HepG2 (cell line): ENCODE measurements around the gene XCR1. TPM values are rescaled to one million over a fixed set of nuclear protein-coding genes. Genes with fewer than 3 reads are reported as not detected.

ENCODE experiments used
- ATAC-seq: fragments of 200-7000 bp; cut with Tn5 transposase; 3 replicates; pipeline ENCODE4 v1.9.1; 2020; ENCODE audit warnings: mild to moderate bottlenecking, moderate library complexity
- BruUV-seq: library from RNA; stranded (reverse); fragments of 400-500 nt; replicated peaks from 2 replicates; lab custom pipeline; 2021; lab: Mats Ljungman, UMichigan
- CTCF ChIA-PET: fragments of 300-600 bp; formaldehyde crosslinking; extraction: SDS; loops from one replicate; lab custom pipeline; 2021; ENCODE audit warnings: low total read pairs, inconsistent platforms, low intra/inter-chr PET ratio; lab: Yijun Ruan, JAX
- POLR2A ChIA-PET: fragments of 350-600 bp; sonication (Branson Sonifier 250); formaldehyde crosslinking; loops from one replicate; lab custom pipeline; 2020; ENCODE audit warnings: antibody characterized with exemption, inconsistent platforms; lab: Yijun Ruan, JAX
- DNase-seq: peaks from one replicate; pipeline ENCODE4 v3.0.0-alpha.2; 2015; ENCODE audit warnings: low spot score
- FAIRE-seq: peaks from 3 replicates; lab custom pipeline; 2011; peaks lifted over from hg19 to GRCh38; lab: Jason Lieb, UNC
- H2AFZ ChIP-seq: one replicate; pipeline ENCODE4 v1.6.1; 2011; ENCODE audit warnings: low read length, inconsistent platforms
- H3K27ac ChIP-seq: fragments of 300-600 bp; 3 replicates; pipeline ENCODE4 v1.8.0; 2011; ENCODE audit warnings: mixed run types, mild to moderate bottlenecking, mixed read lengths, low read length, inconsistent platforms; ENCODE audit not compliant: insufficient read depth; ENCODE audit errors: extremely low read length
- H3K27me3 ChIP-seq, 2 experiments: fragments of 200-600 bp in 1 of 2; 2 replicates in 1 of 2; 3 replicates in 1 of 2; pipeline versions ENCODE4 v1.6.0 to v1.8.0; 2011; ENCODE audit warnings: low read length in 2 of 2, mild to moderate bottlenecking in 2 of 2, moderate library complexity in 2 of 2, inconsistent platforms in 1 of 2; ENCODE audit not compliant: insufficient read depth in 2 of 2, control insufficient read depth in 1 of 2
- H3K36me3 ChIP-seq, 2 experiments: fragments of 200-600 bp in 1 of 2; replicated peaks in 1 of 2; 2 replicates in 1 of 2; 3 replicates in 1 of 2; pipeline versions ENCODE4 v1.5.1 to v1.8.0; 2011; ENCODE audit warnings: low read length in 2 of 2, inconsistent platforms in 1 of 2; ENCODE audit not compliant: insufficient read depth in 2 of 2, control insufficient read depth in 1 of 2
- H3K4me1 ChIP-seq: 2 replicates; pipeline ENCODE4 v1.5.1; 2012; ENCODE audit warnings: low read length, inconsistent platforms; ENCODE audit not compliant: insufficient read depth
- H3K4me2 ChIP-seq: 2 replicates; pipeline ENCODE4 v1.6.0; 2011; ENCODE audit warnings: low read depth, low read length, inconsistent platforms
- H3K4me3 ChIP-seq, 3 experiments: fragments of 200-600 bp in 1 of 3; sonication (generic), shearing (Covaris generic) in 1 of 3; replicated peaks in 1 of 3; 2 replicates each; pipeline ENCODE4 v1.5.1; 2011 to 2016; ENCODE audit warnings: low read length in 3 of 3, inconsistent platforms in 2 of 3, low read depth in 2 of 3, mild to moderate bottlenecking in 2 of 3, control low read depth in 1 of 3, mixed read lengths in 1 of 3; ENCODE audit not compliant: insufficient read depth in 1 of 3
- H3K79me2 ChIP-seq: one replicate; pipeline ENCODE4 v1.6.1; 2011; ENCODE audit warnings: low read length, inconsistent platforms; ENCODE audit not compliant: insufficient read depth
- H3K9ac ChIP-seq: 2 replicates; pipeline ENCODE4 v1.6.0; 2011; ENCODE audit warnings: mild to moderate bottlenecking, low read depth, low read length, inconsistent platforms; ENCODE audit not compliant: insufficient read depth
- H3K9me3 ChIP-seq: 2 replicates; pipeline ENCODE4 v1.5.1; 2012; ENCODE audit warnings: mild to moderate bottlenecking, low read length
- H4K20me1 ChIP-seq: 2 replicates; pipeline ENCODE4 v1.6.0; 2011; ENCODE audit warnings: inconsistent platforms, mild to moderate bottlenecking, low read length, moderate library complexity; ENCODE audit not compliant: insufficient read depth
- HNRNPL ChIP-seq: fragments of 200-400 bp; formaldehyde crosslinking; IDR thresholded peaks from 2 replicates; pipeline ENCODE4 v1.6.1; 2017; ENCODE audit warnings: mild to moderate bottlenecking, low read depth, low read length
- IKZF4 ChIP-seq: sonication (generic); formaldehyde crosslinking; IDR thresholded peaks from 2 replicates; pipeline ENCODE4 v1.5.1; 2020; ENCODE audit warnings: borderline replicate concordance, mild to moderate bottlenecking, low read depth, missing genetic modification reagents; ENCODE audit errors: not compliant biosample characterization
- ISX ChIP-seq: sonication (generic); formaldehyde crosslinking; conservative IDR thresholded peaks from 2 replicates; pipeline ENCODE4 v1.5.0; 2020; ENCODE audit warnings: missing genetic modification reagents
- KAT7 ChIP-seq: IDR thresholded peaks from 2 replicates; pipeline ENCODE4 v1.6.1; 2018; ENCODE audit warnings: borderline replicate concordance, missing compliant biosample characterization
- SATB2 ChIP-seq: sonication (generic); formaldehyde crosslinking; IDR thresholded peaks from 2 replicates; pipeline ENCODE4 v1.5.0; 2020; ENCODE audit warnings: missing genetic modification reagents
- SMAD3 ChIP-seq: sonication (generic); formaldehyde crosslinking; IDR thresholded peaks from 2 replicates; pipeline ENCODE4 v1.4.0; 2020; ENCODE audit warnings: missing genetic modification reagents
- XRCC5 ChIP-seq: fragments of 200-400 bp; formaldehyde crosslinking; optimal IDR thresholded peaks from 2 replicates; pipeline ENCODE3; 2017; ENCODE audit warnings: mild to moderate bottlenecking, low read length
- WGBS: methylation state at CpG from one replicate; pipeline ENCODE4 v1.1.6; 2017; ENCODE audit warnings: low lambda C conversion rate; 5-methylcytosine and 5-hydroxymethylcytosine counted together
- in situ Hi-C: cut with HindIII; loops from 2 replicates; pipeline ENCODE4 v1.10.0; 2017; ENCODE audit warnings: low pct_unique_long_range_greater_than_20kb; ENCODE audit not compliant: extremely low pct_ligation_motif_present
- intact Hi-C: fragments of 100-400 bp; cut with micrococcal nuclease; formaldehyde crosslinking; loops from one replicate; pipeline ENCODE4 v1.10.0; 2022; ENCODE audit not compliant: unreplicated experiment
- polyA plus RNA-seq, 8 experiments: library from polyadenylated mRNA; depleted of rRNA in 3 of 8; stranded (reverse) in 7 of 8; unstranded in 1 of 8; fragments of >200 nt; fragmentation: Illumina TruSeq in 4 of 8; extraction: Trizol in 4 of 8; gene quantifications; 2 replicates each; pipeline versions ENCODE4 v1.2.1 to v1.2.3, GENCODE V29; 2011 to 2016; ENCODE audit warnings: low read depth in 4 of 8, missing spikeins in 1 of 8, mixed read lengths in 1 of 8; ENCODE audit not compliant: insufficient read depth in 1 of 8
- total RNA-seq, 5 experiments: library from RNA; depleted of rRNA; stranded (reverse); fragments of >200 nt; fragmentation: Illumina TruSeq; extraction: Trizol; gene quantifications; 2 replicates each; pipeline ENCODE4 v1.2.3, GENCODE V29; 2016; ENCODE audit warnings: low read depth in 1 of 5
- TF ChIP-seq, protein P1 (sequence below): sonication (generic); formaldehyde crosslinking; IDR thresholded peaks from 2 replicates; pipeline ENCODE4 v1.4.0; 2020; ENCODE audit warnings: missing genetic modification reagents
- TF ChIP-seq, protein P2 (sequence below): sonication (generic); formaldehyde crosslinking; IDR thresholded peaks from 2 replicates; pipeline ENCODE4 v1.4.0; 2020; ENCODE audit warnings: missing genetic modification reagents, borderline replicate concordance
- TF ChIP-seq, protein P3 (sequence below): sonication (generic); formaldehyde crosslinking; IDR thresholded peaks from 2 replicates; pipeline ENCODE4 v1.5.0; 2020; ENCODE audit warnings: mild to moderate bottlenecking, missing genetic modification reagents, borderline replicate concordance

Gene XCR1
- total and polyA plus RNA-seq, 2 of the 13 experiments (the other 11 are each of a cell fraction or from before 2014, with no cell fraction given), result not detected

DNA sequence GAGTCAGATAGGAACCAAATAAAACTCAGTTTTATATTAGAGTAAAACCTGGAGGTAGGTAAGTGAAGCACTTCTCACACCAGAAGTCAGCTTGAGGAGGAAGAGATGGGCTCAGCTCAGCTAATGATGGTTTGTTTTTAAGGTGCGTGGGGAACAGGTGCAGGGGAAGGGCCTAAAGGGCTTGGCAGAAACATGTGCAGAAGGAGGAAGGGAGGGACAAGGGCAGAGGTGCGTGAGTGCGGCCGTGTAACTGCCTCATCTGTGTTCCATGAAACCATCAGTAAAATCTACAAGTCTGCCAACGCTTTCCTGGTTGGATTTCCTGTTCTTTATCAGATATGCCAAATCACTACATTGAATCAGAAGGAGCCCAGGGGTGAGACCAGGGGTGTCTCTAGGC is 51.6 kb downstream of the XCR1 start (continued):
- TF ChIP-seq, protein P1, sequence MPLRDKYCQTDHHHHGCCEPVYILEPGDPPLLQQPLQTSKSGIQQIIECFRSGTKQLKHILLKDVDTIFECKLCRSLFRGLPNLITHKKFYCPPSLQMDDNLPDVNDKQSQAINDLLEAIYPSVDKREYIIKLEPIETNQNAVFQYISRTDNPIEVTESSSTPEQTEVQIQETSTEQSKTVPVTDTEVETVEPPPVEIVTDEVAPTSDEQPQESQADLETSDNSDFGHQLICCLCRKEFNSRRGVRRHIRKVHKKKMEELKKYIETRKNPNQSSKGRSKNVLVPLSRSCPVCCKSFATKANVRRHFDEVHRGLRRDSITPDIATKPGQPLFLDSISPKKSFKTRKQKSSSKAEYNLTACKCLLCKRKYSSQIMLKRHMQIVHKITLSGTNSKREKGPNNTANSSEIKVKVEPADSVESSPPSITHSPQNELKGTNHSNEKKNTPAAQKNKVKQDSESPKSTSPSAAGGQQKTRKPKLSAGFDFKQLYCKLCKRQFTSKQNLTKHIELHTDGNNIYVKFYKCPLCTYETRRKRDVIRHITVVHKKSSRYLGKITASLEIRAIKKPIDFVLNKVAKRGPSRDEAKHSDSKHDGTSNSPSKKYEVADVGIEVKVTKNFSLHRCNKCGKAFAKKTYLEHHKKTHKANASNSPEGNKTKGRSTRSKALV (CRISPR knock-in tag), result no peak

GRCh38 chr3:45974686-45975085 is 52.6 kb downstream of the XCR1 start:
- H3K4me1 ChIP-seq, result no peaks in the 10 kb centered on the region
- no peaks in the 10 kb centered on the region for H4K20me1 ChIP-seq
- CTCF ChIA-PET, result no interaction called here
- POLR2A ChIA-PET, result no interaction called here
- DNase-seq (no peak), ATAC-seq (no peak), FAIRE-seq (no peak)
- H3K4me2 ChIP-seq, result no peak overlapping the region
- no peak overlapping the region for H3K27ac ChIP-seq
- peaks cover 7 to 64% of the 10 kb centered on the region in 2 experiments for H3K36me3 ChIP-seq
- in situ Hi-C loops, result no loop called here
- no peak overlapping the region for H3K9ac ChIP-seq
- no TSS peak for BruUV-seq
- H3K27me3 ChIP-seq, result no peaks in the 10 kb centered on the region
- H3K4me3 ChIP-seq, result no peak overlapping the region
- intact Hi-C loops, result no loop called here
- WGBS, result 83% methylated on average over 4 of the region's 4 CpGs
- no peak overlapping the region for H2AFZ ChIP-seq
- no peaks in the 10 kb centered on the region for H3K9me3 ChIP-seq
- H3K79me2 ChIP-seq, result no peaks in the 10 kb centered on the region
- TF ChIP-seq KAT7 (CRISPR knock-in tag), result no peak
- TF ChIP-seq, protein P2, sequence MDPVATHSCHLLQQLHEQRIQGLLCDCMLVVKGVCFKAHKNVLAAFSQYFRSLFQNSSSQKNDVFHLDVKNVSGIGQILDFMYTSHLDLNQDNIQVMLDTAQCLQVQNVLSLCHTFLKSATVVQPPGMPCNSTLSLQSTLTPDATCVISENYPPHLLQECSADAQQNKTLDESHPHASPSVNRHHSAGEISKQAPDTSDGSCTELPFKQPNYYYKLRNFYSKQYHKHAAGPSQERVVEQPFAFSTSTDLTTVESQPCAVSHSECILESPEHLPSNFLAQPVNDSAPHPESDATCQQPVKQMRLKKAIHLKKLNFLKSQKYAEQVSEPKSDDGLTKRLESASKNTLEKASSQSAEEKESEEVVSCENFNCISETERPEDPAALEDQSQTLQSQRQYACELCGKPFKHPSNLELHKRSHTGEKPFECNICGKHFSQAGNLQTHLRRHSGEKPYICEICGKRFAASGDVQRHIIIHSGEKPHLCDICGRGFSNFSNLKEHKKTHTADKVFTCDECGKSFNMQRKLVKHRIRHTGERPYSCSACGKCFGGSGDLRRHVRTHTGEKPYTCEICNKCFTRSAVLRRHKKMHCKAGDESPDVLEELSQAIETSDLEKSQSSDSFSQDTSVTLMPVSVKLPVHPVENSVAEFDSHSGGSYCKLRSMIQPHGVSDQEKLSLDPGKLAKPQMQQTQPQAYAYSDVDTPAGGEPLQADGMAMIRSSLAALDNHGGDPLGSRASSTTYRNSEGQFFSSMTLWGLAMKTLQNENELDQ (CRISPR knock-in tag), result no peak
- TF ChIP-seq SMAD3, result no peak
- TF ChIP-seq SATB2 (CRISPR knock-in tag), result no peak
- TF ChIP-seq, protein P3, sequence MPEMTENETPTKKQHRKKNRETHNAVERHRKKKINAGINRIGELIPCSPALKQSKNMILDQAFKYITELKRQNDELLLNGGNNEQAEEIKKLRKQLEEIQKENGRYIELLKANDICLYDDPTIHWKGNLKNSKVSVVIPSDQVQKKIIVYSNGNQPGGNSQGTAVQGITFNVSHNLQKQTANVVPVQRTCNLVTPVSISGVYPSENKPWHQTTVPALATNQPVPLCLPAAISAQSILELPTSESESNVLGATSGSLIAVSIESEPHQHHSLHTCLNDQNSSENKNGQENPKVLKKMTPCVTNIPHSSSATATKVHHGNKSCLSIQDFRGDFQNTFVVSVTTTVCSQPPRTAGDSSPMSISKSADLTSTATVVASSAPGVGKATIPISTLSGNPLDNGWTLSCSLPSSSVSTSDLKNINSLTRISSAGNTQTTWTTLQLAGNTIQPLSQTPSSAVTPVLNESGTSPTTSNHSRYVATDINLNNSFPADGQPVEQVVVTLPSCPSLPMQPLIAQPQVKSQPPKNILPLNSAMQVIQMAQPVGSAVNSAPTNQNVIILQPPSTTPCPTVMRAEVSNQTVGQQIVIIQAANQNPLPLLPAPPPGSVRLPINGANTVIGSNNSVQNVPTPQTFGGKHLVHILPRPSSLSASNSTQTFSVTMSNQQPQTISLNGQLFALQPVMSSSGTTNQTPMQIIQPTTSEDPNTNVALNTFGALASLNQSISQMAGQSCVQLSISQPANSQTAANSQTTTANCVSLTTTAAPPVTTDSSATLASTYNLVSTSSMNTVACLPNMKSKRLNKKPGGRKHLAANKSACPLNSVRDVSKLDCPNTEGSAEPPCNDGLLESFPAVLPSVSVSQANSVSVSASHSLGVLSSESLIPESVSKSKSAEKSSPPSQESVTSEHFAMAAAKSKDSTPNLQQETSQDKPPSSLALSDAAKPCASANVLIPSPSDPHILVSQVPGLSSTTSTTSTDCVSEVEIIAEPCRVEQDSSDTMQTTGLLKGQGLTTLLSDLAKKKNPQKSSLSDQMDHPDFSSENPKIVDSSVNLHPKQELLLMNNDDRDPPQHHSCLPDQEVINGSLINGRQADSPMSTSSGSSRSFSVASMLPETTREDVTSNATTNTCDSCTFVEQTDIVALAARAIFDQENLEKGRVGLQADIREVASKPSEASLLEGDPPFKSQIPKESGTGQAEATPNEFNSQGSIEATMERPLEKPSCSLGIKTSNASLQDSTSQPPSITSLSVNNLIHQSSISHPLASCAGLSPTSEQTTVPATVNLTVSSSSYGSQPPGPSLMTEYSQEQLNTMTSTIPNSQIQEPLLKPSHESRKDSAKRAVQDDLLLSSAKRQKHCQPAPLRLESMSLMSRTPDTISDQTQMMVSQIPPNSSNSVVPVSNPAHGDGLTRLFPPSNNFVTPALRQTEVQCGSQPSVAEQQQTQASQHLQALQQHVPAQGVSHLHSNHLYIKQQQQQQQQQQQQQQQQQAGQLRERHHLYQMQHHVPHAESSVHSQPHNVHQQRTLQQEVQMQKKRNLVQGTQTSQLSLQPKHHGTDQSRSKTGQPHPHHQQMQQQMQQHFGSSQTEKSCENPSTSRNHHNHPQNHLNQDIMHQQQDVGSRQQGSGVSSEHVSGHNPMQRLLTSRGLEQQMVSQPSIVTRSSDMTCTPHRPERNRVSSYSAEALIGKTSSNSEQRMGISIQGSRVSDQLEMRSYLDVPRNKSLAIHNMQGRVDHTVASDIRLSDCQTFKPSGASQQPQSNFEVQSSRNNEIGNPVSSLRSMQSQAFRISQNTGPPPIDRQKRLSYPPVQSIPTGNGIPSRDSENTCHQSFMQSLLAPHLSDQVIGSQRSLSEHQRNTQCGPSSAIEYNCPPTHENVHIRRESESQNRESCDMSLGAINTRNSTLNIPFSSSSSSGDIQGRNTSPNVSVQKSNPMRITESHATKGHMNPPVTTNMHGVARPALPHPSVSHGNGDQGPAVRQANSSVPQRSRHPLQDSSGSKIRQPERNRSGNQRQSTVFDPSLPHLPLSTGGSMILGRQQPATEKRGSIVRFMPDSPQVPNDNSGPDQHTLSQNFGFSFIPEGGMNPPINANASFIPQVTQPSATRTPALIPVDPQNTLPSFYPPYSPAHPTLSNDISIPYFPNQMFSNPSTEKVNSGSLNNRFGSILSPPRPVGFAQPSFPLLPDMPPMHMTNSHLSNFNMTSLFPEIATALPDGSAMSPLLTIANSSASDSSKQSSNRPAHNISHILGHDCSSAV (CRISPR knock-in tag), result no peak
- no peak for TF ChIP-seq ISX (CRISPR knock-in tag)
- TF ChIP-seq HNRNPL, result no peak
- TF ChIP-seq XRCC5, result no peak
- no peak for TF ChIP-seq IKZF4 (CRISPR knock-in tag)
